Mammary epithelial cell (primary cell): ENCODE results near the gene CSRNP3.

ENCODE experiments used
- EZH2 ChIP-seq: IDR thresholded peaks from 2 replicates; pipeline ENCODE4 v1.6.1; 2012; ENCODE audit warnings: low read length, inconsistent platforms, borderline replicate concordance
- TF ChIP-seq, protein P1 (sequence below), 2 donors: IDR thresholded peaks in 1 of 2; conservative IDR thresholded peaks in 1 of 2; 2 replicates each; pipeline ENCODE4 v1.5.1; 2011 to 2012; ENCODE audit warnings: inconsistent platforms in 2 of 2, low read length in 2 of 2, mild to moderate bottlenecking in 2 of 2, control low read depth in 1 of 2, low read depth in 1 of 2; ENCODE audit not compliant: insufficient read depth in 1 of 2; ENCODE audit errors: extremely low read depth in 1 of 2

DNA sequence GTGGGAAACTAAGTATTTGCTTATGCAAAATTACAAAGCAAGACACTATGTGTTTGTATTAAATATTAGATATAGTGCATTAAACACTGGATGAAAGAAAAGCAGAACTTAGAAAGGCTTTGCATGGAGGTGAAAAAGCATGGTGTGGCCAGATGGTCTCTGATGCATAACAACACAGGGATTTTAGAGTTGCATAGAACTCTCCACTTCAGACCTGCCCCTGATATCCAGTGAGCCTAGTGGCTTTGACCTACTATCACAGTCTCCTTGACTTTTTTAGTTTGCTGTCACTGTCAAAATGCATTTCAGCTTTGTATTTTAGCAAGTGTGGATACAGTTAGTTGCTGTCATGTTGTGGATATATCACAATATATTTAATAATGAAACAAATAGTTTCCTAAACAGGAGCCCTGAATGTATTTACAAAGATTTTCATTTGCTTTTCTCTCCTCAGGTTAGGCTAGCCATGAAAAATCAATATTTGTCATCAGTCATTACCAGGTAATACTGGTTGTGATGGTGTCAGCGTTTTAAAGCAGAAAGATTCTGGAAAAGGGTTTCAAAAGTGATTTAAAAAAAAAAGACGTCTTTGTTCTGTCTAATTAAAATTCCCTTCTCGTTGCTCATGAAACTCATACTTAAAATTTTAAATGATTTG is 5.2 kb downstream of the CSRNP3 start:
- TF ChIP-seq, protein P1, sequence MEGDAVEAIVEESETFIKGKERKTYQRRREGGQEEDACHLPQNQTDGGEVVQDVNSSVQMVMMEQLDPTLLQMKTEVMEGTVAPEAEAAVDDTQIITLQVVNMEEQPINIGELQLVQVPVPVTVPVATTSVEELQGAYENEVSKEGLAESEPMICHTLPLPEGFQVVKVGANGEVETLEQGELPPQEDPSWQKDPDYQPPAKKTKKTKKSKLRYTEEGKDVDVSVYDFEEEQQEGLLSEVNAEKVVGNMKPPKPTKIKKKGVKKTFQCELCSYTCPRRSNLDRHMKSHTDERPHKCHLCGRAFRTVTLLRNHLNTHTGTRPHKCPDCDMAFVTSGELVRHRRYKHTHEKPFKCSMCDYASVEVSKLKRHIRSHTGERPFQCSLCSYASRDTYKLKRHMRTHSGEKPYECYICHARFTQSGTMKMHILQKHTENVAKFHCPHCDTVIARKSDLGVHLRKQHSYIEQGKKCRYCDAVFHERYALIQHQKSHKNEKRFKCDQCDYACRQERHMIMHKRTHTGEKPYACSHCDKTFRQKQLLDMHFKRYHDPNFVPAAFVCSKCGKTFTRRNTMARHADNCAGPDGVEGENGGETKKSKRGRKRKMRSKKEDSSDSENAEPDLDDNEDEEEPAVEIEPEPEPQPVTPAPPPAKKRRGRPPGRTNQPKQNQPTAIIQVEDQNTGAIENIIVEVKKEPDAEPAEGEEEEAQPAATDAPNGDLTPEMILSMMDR (conservative IDR thresholded peaks at IDR 0.05 in 1 of 2, IDR thresholded peaks at IDR 0.05 in 1 of 2; ENCODE audit: extremely low read depth in 1 of 2, insufficient read depth in 1 of 2, low read depth in 1 of 2, low read length in 2 of 2): no peak
- no peak for TF ChIP-seq EZH2
